HEK293T (cell line): ENCODE measurements around the gene GABRA6.

Experiments used
- CTBP1 ChIP-seq: fragments of 450-650 bp; IDR thresholded peaks from 2 replicates; pipeline ENCODE4 v1.6.1; 2016; ENCODE audit warnings: borderline replicate concordance
- SP1 ChIP-seq: fragments of 450-650 bp; IDR thresholded peaks from 2 replicates; pipeline ENCODE4 v1.6.1; 2017

GRCh38 chr5:161719157-161719556 lies 33.6 kb downstream of the GABRA6 start:
- TF ChIP-seq CTBP1 (no peak), SP1 (no peak)
